Stimulated activated CD4-positive, alpha-beta T cell treated with anti-CD3 and anti-CD28 coated beads, Interleukin-12 subunit alpha, Interleukin-12 subunit beta, amount 100 ng/mL, for 24 hours (primary cell): Measurements from ENCODE around the gene SH3BP5.

Experiments used
- DNase-seq, 2 experiments: peaks; one replicate each; pipeline ENCODE4 v3.0.0-alpha.2; 2020; ENCODE audit warnings: low read depth in 2 of 2

The SH3BP5 gene

GRCh38 chr3:15246186-15246585 lies 86.2 kb downstream of the SH3BP5 start:
- no peak for DNase-seq

DNA sequence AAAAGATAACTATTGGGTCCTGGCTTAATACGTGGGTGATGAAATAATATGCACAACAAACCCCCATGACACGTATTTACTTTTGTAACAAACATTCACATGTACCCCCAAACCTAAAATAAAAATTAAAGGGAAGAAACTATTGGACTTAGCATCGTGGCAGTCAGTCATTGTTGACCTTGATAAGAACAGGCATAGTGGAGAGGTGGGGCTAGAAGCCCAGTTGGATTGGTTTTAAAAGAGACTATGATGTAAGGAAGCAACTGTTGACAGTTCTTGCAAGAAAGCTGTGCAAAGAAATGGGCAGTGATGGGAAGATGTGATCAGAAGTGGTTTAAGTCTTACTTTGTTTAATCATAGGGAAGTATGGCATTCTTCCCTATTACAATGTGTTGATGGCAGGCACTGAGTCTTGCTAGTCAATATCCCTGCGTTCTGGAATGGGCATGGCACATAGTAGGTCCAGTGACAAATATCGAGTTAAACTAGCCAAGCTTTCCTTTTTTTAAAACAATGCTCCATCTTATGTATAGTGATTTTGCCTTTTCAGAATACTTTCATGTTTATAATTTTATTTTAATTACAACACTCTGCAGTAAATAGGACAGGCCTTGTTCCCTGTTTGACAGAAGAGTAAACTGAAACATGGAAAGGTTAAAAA lies 88.4 kb downstream of the SH3BP5 start:
- no peak for DNase-seq

- peak in 1 of 2 experiments; percentile 18 for DNase-seq
These were observed 91.0 kb downstream of the SH3BP5 start for GRCh38 chr3:15241341-15241740.

DNA sequence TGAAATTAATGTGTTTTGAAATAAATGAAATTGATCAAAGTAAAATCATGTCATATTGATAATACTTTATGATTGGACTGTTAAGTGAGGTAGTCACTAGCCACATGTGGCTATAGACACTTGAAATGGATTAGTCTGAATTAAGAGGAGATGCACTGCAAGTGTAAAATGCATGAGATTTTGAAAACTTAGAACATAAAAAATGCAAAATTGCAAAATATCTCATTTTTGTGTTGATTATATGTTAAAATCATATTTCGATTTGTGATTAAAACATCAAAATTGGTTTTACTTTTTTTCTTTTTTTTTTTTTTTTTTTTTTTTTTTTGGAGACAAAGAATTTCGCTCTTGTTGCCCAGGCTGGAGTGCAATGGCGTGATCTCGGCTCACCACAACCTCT lies 103.1 kb downstream of the SH3BP5 start:
- no peak for DNase-seq

- no peak for DNase-seq
These were observed 104.2 kb downstream of the SH3BP5 start for GRCh38 chr3:15228147-15228546.

GRCh38 chr3:15223685-15224572 lies 108.5 kb downstream of the SH3BP5 start:
- no peak for DNase-seq

- DNase-seq = no peak
These were observed 110.7 kb downstream of the SH3BP5 start for GRCh38 chr3:15221574-15222217.

DNA sequence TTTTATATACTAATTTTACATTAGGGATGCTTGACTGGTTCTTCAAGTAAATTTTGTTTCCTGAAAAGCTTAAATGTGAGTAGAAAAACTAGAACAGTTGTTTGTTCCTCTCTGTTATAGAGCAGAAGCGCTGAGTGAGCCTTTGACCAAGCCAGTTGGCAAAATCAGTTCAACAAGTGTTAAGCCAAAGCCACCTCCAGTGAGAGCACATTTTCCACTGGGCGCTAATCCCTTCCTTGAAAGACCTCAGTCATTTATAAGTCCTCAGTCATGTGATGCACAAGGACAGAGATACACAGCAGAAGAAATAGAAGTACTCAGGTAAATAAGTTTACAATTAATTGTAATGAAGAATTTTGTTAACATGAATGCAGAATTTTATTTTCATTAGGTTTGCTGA lies 111.7 kb downstream of the SH3BP5 start:
- DNase-seq = no peak

DNA sequence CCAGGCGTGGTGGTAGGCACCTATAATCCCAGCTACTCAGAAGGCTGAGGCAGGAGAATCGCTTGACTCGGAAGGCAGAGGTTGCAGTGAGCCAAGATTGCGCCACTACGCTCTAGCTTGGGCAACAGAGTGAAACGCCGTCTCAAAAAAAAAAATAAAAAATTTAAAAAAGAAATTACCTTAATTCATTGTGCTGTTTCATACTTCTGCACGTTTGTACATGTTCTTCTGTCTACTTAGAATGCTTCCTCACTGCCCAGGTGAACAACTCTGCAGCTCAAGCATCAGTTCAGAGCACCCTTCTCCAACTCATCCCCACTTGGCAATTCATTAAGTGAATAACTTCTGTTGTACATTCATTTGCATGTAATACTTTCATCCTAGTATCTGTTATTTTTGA lies 112.3 kb downstream of the SH3BP5 start:
- DNase-seq = no peak

- no peak for DNase-seq
These were observed 113.7 kb downstream of the SH3BP5 start for GRCh38 chr3:15218689-15219088.

GRCh38 chr3:15217841-15218267 lies 114.5 kb downstream of the SH3BP5 start:
- DNase-seq = no peak

- no peak for DNase-seq
These were observed 115.2 kb downstream of the SH3BP5 start for GRCh38 chr3:15217011-15217671.

DNA sequence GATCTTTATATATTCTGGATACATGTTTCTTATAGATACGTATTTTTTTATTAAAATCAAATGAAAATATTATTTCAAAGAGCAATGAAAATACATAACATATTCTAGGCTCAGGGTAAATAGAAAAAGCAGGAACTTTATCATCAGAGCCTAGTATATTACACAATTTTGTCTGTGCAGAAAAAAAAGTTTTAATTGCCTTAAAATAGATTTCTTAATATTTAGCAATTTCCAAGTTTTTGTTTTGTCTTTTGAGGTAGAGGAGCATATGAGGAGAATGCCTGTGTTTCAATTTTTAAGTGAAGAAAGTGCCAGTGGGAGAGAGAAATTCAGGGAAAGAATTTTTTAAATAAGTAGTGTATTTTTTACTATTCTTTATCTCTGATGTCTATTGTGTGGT lies 115.9 kb downstream of the SH3BP5 start:
- no peak for DNase-seq

DNA sequence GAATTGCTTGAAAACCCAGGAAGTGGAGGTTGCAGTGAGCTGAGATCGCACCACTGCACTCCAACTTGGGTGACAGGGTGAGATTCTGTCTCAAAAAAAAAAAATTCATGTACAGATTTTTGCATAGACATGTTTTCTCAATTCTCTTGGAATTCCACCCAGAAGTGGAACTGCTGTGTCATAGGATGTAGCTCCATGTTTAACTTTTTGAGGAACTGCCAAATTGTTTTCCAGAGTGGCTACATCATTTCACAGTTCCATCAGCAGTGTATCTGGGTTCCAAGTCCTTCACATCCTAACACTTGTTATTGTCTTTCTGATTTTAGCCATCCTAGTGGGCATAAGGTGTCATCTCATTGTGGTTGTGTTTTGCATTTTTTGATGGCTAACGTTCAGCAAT lies 116.4 kb downstream of the SH3BP5 start:
- no peak for DNase-seq

GRCh38 chr3:15214758-15215157 lies 117.6 kb downstream of the SH3BP5 start:
- no peak for DNase-seq

DNA sequence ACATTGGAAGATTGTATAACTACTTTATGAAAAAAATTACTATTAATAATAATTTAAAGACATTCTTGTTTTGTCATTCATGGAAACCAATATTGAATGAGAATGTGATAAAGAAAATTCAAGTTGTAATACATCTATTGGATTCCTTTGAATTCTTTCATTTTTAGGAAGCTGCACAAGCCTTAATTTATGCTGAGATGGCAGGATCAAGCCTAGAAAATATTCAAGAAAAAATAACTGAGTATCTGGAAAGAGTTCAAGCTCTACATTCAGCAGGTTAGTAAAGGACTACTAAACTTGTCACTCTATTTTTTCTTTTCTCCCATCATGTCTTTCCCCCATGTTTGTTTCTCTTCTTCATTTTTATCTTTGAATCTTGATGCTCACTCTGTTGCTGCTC lies 120.4 kb downstream of the SH3BP5 start:
- no peak for DNase-seq

DNA sequence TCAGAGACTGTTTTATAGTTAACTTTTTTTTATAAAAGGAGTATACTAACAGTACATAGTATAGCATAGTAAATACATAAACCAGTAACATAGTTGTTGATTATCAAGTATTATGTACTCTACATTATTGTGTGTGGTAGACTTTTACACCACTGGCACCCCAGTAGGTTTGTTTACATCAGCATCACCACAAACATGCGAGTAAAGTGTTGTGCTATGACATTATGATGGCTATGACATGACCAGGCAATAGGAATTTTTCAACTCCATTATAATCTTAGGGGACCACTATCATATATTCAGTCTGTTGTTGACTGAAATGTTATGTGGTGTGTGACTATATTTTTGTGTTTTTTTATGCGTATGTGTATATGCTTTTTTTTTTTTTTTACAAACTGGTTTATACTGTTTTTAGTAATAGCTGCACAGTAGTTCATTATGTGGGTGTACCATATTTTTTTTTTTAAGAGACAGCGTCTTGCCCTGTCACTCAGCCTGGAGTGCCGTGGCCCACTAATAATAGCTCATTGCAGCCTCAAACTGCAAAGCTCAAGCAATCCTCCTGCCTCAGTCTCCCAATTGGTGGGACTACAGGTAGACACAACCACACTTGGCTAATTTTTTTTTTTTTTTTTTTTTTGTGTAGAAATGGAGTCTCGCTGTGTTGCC lies 124.4 kb downstream of the SH3BP5 start:
- no peak for DNase-seq

GRCh38 chr3:15206662-15207576 lies 125.5 kb downstream of the SH3BP5 start:
- DNase-seq = peak in 1 of 2 experiments; percentile 4

DNA sequence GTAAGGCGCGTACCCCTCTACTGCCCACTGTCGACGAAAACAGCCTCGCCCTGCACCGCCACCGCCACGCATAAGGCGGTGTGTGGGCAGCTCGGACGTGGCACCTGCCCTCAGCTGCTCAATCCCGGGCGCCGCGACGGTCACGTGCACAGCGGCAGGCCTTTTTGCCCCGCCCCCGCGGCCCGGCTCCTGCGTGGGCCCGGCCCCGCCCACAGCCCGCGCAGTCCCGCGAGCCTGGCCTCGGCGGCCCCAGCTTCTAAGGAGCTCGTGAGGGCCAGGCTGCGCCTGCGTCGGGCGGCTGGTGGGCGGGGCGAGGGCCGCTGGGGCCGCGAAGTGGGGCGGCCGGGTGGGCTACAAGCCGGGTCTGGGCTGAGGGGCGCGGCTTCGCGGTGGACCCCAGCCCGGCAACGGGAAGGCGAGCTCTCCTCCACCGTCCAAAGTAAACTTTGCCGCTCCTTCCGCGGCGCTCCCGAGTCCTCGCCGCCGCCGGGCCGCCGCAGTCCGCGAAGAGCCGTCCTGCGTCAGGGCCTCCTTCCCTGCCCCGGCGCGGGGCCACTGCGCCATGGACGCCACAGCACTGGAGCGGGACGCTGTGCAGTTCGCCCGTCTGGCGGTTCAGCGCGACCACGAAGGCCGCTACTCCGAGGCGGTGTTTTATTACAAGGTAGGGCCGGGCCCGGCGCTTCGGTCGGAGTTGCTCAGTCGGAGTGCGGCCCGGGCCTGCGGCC lies 126.3 kb downstream of the SH3BP5 start, which contains the start of gene CAPN7:
Gene CAPN7 (plus strand): TSS at position 313 of the 728 bp plus-strand sequence. CDS start 250 bp downstream, at position 563.
- peak; percentile 88 to 90 for DNase-seq
